Stimulated activated CD4-positive, alpha-beta T cell treated with anti-CD3 and anti-CD28 coated beads, Interleukin-1b, Interleukin-23, amount 100 ng/mL, for 48 hours (primary cell): Measurements from ENCODE around the gene OTUD3.
"Not testable (repeated sequence)": the region's sequence is repeated elsewhere in the genome, so short reads cannot be mapped to it uniquely, and the experiment has no call there.

Source experiments
- DNase-seq: peaks from one replicate; pipeline ENCODE4 v3.0.0-alpha.2; 2020

OTUD3 gene, protein sequence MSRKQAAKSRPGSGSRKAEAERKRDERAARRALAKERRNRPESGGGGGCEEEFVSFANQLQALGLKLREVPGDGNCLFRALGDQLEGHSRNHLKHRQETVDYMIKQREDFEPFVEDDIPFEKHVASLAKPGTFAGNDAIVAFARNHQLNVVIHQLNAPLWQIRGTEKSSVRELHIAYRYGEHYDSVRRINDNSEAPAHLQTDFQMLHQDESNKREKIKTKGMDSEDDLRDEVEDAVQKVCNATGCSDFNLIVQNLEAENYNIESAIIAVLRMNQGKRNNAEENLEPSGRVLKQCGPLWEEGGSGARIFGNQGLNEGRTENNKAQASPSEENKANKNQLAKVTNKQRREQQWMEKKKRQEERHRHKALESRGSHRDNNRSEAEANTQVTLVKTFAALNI

DNA sequence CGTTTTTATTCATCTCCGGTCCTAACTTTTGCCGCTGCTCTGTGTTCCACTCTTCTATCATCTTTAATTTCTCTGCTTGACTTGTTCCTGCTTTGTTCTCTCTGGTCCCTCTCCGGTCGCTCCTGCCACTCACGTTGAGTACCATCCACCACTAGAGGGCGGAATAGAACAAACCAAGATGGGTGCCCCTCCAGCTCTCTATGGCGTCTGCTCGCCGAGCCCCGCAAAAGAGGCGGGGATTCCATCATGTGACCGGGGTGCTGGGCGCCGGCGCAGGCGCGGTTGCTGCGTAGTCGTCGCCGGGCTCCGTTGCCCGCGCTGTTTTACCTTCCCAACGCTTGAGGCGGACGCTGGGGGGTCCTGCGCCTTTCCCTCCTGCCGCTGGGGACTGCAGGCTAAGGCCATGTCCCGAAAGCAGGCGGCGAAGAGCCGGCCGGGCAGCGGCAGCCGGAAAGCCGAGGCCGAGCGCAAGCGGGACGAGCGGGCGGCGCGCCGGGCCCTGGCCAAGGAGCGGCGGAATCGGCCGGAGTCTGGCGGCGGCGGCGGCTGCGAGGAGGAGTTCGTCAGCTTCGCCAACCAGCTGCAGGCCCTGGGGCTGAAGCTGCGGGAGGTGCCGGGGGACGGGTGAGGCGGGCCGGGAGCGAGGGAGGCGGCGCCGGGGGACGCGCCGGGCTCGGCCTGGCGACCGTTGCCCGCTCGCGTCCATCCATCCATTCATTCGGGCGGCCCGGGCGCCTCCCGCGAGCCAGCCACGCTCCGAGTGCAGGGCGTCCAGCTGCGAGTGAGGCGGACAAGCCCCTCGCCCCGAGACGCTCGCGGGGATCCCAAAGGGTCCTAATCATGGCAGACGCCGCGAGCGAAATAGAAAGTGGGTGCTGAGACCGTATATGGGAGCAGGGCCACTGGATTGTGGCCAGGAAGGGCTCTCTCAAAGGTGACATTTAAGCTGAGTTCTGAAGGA is at the start of gene OTUD3:
Gene OTUD3 (plus strand): TSS at position 285 of the 961 bp plus-strand sequence. CDS start 119 bp downstream, at position 404.
- peak; percentile 95 for DNase-seq

DNA sequence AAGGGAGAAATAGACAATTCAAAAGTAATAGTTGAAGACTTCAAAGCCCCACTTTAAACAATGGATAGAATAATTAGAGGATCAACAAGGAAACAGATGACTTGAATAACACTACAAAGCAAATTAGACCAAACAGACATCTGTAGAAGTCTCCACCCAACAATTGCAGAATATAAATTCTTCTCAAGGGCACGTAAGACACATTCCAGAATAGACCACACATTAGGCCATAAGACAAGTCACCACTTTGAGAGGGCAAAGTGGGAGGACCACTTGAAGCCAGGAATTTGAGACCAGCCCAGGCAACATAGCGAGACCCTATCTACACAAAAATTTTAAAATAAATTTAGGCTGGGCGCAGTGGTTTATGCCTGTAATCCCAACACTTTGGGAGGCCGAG is 46.6 kb upstream of the OTUD3 start:
- DNase-seq = no peak

DNA sequence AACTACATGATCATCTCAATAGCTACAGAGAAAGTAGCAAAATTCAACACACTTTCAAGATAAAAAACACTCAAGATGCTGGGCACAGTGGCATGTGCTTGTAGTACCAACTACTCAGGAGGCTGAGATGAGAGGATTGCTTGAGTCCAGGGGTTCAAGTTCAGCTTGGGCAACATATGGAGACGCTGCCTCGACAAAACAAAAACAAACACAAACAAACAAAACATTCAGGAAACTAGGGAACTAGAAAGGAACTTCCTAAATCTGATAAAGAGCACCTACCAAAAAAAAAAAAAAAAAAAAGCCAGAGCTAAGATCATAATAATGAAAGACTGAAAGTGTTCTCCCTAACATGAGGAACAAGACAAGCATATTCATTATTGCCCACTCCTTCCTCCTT is 44.3 kb upstream of the OTUD3 start:
- no peak for DNase-seq

DNA sequence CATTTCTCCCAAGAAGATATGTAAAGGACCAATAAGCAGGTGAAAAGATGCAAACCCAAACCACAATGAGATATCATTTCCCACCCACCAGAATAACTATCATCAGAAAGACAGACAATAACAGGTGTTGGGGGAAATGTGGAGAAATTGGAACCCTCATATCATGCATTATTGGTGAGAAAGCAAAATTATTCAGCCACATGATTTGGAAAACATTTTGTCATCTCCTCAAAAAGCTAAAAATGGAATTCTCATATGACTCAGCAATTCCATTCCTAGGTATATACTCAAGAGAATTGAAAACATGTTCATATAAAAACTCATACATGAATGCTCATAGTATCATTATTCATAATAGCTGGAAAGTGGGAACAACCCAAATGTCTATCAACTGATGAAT is 42.0 kb upstream of the OTUD3 start:
- DNase-seq = no peak

DNA sequence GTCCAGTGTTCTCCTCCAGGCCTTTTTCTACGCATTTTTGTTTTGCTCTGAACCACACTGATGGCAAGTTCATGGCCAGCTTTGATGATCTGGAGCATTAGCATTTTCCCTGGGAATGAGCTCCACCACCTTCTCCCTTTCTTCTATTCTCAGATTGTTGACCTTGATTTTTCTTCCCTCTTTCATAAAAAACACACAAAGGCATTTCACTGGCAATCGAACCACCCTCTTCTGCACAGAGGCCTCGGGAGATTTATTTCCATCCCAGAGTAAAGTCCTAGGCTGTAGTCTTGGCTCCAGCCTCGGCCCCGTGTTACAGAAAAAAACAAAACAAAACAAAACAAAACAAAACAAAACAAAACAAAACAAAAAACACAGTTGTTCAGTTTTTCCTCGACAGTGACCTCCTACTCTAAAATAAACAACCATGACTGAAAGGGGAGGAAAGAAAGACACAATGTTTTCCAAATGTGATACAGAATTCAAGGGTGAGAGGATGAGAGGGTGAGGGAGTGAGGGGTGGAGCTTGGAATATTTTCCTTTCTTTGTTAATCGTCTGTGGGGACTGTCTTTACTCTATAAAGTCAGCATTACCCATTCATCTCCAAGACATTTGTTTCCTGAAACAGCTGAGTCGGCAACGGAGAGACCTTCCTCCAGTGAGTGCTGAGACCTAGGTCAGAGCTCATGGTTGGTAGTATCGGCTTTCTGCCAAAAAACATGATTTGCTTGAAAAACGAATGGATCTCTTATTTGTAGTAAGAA is 37.3 kb upstream of the OTUD3 start:
- no peak for DNase-seq

DNA sequence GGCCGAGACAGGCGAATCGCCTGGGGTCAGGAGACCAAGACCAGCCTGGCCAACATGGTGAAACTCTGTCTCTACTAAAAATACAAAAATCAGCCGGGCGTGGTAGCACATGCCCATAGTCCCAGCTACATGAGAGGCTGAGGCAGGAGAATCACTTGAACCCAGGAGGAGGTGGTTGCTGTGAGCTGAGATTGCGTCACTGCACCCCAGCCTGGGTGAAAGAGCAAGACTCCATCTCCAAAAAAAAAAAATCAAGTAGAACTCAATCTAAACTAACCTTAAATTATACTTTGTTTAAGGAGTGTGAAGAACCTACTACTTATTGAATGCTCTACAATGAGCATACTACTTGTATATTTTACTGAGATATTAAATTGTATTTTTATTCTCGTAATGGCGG is 36.6 kb upstream of the OTUD3 start:
- DNase-seq = no peak

DNA sequence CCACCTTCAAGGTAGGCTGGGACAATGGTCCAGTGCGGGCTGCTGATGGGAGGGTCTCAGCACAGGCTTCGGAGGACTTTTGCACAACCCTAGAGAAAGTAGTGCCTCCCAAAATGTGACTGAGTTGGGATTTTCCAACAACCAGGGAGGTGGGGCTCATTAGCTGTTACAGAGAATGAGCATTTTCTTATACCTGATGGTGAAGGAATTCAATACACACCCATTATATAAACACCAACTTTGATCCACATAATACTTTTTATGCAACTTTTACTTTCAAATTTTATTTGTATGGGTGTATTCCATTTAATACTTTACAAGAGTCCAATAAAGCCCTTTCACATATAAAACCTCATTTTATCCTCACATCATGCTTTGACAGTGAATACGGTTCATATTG is 35.9 kb upstream of the OTUD3 start:
- DNase-seq = no peak

DNA sequence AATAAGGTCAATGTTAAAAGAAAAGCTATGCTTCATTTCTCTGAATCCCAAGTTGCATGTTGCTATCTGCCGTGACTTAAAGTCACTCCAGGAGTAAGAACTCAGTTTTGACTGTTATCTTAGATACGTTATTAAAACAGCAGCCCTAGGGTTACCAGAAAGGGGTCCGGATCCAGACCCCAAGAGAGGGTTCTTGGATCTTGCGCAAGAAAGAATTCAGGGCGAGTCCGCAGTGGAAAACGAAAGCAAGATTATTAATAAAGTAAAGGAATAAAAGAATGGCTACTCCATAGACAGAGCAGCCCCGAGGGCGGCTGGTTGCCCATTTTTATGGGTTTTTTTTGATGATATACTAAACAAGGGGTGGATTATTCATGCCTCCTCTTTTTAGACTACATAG is 34.9 kb upstream of the OTUD3 start:
- not testable (repeated sequence) for DNase-seq

DNA sequence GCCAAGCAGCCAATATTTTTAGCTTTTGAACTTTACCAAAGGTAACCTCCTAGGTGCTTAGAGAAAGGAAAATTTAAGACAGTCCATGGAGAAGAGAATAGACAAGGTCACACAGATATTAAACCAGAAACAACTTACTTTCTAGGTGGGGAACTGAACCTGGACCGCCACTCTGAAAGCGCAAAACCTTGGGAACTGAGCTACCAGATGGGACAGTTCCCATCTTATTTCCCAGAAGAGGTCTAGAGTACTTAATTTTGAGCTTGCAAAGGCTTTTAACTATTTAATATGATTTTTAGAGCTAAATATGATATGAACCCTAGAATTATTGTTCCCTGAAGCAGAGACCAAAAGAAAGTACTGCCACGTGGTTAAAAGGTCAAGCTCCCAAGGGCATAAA is 32.9 kb upstream of the OTUD3 start:
- not testable (repeated sequence) for DNase-seq

DNA sequence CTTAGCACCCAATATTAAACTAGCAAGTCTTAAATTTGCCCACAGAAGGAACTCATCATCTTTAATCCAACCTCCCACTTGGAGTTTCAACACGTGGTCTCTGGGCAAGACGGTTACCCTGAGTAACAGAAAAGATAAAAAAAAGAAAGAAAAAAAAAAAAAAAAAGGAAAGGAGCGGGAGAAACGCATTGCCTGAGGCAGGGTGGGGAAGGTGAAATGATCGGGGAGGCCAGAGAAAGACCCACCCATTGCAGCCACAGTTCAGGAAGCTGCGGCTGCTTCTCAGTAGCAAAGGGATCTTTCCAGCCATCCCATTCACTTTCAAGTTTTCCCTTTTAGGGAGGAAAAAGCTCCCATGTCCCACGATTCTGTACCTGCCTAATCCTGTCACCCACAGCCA is 32.0 kb upstream of the OTUD3 start:
- no peak for DNase-seq

DNA sequence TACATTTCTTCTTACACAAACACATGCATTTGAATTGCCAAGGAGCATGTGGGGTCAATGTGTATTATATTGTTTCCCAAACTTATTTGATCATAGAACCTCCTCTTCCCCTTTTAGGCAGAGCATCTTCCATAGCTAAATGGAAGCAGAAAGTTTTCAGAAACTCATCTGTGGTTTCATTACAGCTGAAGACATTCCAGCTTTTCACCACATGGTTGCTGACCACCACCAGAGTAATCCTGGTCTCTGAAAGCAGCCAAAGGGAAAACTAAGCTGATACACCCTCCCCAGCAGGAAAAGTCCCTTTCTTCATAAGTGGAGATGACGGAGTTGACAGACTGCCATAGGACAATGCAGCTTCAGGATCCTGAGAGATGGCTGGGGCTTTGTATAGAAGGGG is 30.2 kb upstream of the OTUD3 start:
- no peak for DNase-seq

DNA sequence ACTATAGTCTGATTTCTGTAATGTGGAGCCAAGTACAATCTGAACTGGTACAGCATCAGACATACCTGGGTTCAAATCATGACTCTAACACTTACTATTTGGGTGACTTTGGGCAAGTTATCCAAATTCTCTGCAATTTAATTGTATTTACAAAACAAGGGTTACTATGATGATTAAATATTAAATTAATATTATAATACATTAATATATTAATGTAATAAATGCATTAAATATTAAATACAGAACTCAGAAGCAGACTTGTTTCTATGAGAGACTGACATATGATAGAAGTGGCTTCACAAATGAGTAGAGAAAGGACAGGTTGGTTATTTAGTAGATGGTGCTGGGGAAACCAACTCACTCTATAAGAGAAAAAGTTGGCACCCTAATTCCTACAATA is 27.3 kb upstream of the OTUD3 start:
- DNase-seq = no peak

DNA sequence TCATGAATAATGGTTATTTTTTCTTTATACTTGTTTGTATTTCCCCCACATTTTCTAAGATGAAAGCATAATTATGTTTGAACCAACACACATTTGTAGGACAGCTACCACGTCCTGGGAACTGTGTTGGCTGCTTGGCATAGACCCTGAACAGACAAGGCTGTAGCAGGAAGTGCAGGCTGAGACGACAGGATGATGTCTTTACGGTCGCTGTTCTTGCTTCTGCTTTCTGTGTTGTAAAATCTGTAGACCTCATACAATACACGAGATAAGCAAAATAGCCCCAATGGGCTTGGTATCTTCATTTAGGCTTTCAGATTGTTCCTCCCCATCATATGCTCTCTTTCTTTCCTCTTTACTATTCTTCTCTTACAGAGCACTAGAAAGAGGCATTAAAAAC is 23.3 kb upstream of the OTUD3 start:
- DNase-seq = no peak

DNA sequence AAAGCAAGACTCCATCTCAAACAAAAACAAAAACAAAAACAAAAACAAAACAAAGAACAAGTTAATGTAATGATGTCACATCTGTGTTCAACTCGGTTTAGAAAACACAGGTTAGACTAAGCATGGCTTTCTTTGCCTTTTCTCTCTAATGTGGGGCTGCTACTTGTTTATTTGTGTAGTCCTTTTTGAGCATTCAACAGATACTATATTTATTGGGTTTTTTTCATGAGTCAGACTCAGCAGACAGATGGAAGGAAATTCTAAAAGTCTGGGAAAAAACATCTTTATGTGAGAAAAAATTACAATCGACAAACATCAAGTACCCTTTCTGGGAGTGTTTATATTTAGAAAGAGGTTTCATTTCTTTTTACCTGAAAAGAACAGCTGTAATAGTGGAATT is 22.3 kb upstream of the OTUD3 start:
- DNase-seq = no peak

DNA sequence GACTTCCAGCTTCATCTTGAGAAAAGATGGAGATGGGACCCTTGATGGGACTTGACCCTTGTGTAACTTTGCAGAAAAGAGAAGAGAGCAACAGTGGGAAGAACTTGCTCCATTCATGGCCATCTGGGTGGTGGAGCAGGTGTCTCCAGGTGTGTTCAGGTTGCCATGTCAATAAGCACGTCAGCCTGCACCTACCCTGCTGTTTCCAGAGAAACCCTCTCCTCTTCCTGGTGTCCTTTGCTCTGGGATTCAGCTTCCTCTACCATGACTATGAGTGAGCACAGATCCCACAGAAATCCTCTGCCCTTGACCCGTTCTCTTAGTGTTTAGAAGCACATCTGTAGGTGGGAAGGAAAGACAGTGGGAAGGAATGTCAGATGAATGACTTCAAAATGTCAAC is 21.8 kb upstream of the OTUD3 start:
- DNase-seq = no peak

DNA sequence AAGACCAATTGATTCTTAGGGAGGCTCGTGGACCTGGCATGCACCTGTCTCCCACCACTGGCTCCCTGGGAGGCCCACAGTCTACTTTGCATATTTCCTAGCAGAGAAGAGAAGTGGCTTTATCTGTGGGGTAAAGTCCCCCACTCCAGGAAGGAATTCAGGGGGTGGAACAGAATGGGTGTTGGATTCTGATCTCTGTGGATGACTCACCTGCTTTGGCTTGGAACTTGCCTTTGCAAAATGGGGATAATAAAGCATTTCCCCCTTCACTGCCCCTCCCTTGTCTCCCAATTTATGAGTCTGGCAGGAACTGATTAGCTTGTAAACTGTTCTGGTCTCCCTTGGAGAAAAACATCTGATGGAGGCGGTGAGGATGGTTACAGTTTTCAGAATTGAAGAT is 21.2 kb upstream of the OTUD3 start:
- no peak for DNase-seq

DNA sequence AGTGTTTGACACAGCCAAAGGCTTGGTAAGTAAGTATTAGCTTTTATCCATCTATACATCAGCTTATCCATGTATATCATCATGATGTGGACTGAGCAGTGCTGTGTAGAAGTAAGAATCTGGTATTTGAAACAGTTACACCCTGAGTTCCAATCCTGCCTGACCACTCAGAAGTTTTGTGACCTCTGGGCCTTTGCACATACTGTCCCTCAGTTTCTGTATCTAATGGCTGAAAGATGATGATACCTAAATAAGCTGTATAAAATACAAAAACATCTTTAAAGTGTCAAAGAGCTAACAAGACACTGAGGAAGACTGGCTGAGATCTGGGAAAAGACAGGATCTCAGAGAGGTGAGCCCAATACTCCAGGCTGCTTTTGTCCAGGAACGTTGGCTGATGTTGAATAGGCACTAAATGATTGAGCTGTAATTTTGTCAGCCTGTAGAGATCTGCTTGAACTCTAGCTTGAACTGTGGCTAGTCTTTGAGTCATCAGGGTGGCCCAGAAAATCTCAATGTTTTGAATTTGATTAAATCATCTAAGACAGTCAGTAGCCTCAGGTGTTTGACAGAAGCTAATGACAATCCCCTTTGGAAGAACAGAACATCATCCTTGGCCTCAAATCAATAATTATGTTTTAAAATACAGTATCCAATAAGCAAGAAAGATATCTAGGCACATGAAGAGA is 20.2 kb upstream of the OTUD3 start:
- DNase-seq = no peak

DNA sequence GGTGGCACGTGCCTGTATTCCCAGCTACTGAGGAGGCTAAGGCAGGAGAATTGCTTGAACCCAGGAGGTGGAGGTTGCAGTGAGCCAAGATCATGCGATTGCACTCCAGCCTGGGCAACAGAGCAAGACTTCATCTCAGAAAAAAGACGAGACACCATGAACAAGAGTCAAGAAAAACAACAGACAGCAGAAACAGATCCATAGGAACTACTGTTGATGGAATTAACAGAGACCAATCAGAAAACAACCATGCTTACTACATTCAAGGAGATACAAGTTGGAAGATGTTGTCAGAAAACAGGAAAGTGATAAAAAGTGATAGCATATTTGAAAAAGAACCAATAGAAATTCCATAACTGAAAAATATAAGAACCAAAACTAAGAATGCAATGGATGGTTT is 19.3 kb upstream of the OTUD3 start:
- no peak for DNase-seq

DNA sequence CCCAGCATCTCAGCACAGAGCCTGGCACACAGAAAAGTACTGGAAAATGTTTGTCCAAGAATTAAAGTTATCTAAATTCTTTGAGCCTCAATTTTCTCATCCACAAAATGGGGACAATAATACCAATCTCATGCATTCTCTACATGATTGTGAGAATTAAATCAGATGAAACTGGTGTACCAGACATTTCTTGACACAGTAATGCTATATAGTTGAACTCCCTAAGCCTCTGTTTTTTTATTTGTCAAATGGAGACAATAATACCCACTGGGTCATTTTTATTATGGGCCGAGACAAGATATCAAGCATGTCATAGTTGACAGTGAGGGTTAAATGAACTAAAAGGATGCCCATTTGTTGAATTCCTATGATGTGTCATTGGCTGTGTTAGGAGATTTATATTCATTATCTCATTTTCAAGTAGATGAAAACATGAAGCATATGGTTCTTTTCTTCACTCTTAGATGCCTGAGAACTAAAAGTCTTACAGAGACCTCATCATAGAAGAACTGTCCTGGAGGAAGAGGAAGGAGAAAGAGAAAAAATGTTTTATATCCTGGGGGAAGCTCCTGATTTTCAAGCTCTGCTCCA is 17.5 kb upstream of the OTUD3 start:
- DNase-seq = no peak

DNA sequence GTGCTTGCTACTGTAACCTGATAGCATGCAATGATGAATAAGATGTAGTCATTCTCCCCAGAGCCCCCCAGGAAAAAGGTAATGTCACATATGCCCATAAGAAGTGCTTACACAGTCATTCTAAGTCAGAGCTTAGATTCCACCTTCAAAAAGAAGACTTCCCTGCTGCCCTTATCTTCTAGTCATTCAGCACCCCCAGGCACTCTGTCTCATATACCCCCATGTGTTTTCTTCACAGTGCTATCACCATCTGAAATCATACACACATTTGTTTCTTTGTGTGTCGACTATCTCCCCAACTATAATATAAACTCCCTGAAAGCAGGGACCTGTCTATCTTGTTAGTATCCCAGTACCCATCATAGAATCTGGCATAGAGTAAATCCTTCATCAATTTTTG is 16.2 kb upstream of the OTUD3 start:
- DNase-seq = no peak

DNA sequence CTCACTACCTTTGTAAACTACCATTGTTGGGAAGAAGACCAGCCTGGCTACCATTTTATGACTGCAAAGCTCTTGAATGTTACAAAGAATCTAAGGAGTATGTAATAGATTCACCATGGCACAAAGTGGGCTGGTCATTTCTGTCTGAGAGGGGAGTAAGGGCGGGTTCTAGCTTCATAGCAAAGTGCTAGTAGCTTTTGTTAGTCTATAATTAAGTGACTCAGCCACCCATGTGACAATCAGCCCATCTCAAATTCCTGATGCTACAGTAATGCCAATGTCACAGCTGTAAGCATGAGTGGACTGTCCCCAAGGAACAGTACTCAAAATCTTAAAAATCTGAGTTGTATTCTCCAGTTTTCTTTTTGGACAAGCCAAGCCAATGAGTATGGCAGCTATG is 15.4 kb upstream of the OTUD3 start:
- DNase-seq = no peak

DNA sequence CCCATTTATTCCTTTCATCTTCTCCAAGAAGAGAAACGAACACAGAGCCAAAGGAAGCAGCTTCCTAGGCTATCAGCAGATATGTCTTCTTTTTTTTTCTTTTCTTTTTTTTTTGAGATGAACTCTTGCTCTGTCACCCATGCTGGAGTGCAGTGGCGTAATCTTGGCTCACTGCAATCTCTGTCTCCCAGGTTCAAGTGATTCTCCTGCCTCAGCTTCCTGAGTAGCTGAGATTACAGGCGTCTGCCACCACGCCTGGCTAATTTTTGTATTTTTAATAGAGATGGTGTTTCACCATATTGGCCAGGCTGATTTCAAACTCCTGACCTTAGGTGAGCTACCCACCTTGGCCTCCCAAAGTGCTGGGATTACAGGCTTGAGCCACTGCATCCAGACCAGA is 13.6 kb upstream of the OTUD3 start:
- DNase-seq = not testable (repeated sequence)
